Mammary epithelial cell (primary cell): ENCODE results near the gene SERTAD4.

Source experiments
- EZH2 ChIP-seq: IDR thresholded peaks from 2 replicates; pipeline ENCODE4 v1.6.1; 2012; ENCODE audit warnings: low read length, inconsistent platforms, borderline replicate concordance
- TF ChIP-seq, protein P1 (sequence below), 2 donors: IDR thresholded peaks in 1 of 2; conservative IDR thresholded peaks in 1 of 2; 2 replicates each; pipeline ENCODE4 v1.5.1; 2011 to 2012; ENCODE audit warnings: inconsistent platforms in 2 of 2, low read length in 2 of 2, mild to moderate bottlenecking in 2 of 2, control low read depth in 1 of 2, low read depth in 1 of 2; ENCODE audit not compliant: insufficient read depth in 1 of 2; ENCODE audit errors: extremely low read depth in 1 of 2

DNA sequence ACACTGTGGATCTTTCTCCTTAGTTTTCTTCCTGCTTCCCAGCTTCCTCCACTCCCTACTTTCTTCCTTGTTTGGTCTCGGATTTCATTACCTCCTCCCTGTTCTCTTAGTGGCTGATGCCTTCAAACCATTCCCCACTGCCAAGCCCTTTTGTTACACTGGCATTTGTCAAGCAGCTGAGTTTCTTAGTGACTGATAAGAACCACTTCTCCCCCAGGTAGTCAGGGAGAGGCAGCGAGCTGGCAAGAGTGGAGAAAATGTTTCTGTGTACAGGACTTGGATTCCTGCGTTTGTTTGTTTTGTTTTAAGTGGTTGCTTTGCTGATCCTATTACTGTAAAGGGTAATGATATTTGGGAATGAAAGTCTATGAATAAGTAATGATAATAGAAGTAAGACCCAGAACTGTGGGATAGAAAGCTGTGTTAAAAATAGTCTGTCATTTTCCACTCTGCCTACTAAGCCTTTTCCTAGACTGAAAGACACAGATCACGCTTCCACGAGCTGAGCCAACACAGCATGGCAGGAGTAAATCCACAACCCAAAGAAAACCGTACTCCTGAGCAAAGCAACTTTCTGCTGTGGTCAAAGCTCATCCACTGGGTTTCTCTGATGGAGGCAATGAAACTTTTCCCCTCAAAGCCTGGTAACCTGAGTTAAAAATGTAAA, 10.1 kb upstream of the SERTAD4 start:
- TF ChIP-seq, protein P1, sequence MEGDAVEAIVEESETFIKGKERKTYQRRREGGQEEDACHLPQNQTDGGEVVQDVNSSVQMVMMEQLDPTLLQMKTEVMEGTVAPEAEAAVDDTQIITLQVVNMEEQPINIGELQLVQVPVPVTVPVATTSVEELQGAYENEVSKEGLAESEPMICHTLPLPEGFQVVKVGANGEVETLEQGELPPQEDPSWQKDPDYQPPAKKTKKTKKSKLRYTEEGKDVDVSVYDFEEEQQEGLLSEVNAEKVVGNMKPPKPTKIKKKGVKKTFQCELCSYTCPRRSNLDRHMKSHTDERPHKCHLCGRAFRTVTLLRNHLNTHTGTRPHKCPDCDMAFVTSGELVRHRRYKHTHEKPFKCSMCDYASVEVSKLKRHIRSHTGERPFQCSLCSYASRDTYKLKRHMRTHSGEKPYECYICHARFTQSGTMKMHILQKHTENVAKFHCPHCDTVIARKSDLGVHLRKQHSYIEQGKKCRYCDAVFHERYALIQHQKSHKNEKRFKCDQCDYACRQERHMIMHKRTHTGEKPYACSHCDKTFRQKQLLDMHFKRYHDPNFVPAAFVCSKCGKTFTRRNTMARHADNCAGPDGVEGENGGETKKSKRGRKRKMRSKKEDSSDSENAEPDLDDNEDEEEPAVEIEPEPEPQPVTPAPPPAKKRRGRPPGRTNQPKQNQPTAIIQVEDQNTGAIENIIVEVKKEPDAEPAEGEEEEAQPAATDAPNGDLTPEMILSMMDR (conservative IDR thresholded peaks at IDR 0.05 in 1 of 2, IDR thresholded peaks at IDR 0.05 in 1 of 2; ENCODE audit: extremely low read depth in 1 of 2, insufficient read depth in 1 of 2, low read depth in 1 of 2, low read length in 2 of 2): no peak
- TF ChIP-seq EZH2: no peak
